ENCODE measurements around the gene HAND1.

The HAND1 gene

DNA sequence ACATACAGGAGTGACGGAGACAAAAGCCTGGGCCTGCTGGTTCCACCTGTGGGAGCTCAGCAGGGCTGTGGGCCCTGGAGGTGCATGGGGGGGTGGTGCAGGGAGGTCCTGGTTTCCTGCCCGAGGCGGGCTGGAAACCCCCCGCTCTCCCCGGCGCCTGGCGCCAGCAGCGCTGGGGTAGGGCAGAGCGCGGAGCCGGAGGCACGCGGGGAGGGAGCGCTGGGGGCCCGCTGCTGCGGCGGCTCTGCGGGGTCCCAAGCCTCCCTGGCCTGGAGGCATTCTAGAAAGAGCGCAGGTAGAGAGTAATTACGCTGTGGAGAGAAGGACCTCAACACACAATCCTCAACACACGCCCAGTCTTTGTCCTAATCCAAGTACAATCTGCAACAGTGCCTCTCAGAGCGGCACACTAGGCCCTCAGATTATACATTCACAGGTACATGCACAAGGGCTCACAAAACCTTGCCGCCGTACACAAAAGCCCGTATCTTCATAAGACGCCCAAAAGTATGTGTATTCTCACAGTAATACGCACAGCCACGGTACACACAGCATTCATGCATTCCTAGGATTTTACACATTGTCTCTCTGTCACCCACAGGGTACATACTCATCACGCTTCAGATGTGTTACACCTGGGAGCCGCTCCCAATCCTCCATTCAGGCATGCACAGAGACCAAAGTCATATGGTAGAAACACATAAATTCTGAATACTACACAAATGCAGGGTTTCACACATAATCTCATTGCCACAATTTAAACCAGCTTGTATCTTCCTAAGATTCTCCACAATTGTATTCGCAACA lies 2.1 kb upstream of the HAND1 start:
- no peak for DNase-seq (ENCODE audit: low read depth, low spot score)

DNA sequence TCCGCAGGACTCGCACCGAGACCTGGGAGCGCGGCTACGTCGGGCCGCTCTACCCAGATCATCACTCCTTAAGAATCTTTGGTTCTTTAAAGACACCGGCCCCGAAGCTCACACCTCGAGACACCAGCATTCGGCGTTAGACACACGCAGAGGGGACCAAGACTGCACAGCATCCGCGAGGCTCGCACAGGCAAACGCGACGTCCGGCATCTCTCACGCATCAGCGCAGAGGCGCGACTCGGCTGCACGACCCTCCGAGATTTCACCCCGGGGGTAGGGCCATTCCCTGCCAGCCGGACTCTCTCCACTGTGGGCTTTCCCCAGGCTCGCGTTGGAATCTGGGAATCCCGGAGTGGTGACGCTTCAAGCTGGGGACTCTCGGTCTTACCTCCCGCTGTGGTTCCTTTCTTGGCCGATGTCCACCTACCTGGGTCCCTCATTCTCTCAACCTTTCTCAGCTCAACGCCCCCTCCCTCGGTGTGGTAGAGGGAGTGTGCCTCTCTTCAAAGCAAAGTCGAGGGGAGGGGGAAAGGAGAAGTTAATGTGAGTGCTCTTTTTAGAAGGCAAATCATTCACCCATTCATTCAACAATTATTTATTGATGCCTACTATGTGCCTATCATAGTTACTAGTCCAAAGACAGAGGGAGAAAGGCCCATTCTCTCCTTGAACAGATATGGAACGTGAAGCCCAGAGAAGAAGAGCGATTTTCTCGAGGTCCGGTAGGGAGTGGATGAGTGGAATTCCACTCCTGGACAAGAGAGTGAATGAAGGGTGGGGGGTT lies 1.3 kb upstream of the HAND1 start:
- H3K27ac ChIP-seq = no peak overlapping the region
- DNase-seq (ENCODE audit: low read depth, low spot score) = no peak

More for the DNA sequence above, 2.1 kb upstream of the HAND1 start:
- H3K27ac ChIP-seq = no peak overlapping the region

DNA sequence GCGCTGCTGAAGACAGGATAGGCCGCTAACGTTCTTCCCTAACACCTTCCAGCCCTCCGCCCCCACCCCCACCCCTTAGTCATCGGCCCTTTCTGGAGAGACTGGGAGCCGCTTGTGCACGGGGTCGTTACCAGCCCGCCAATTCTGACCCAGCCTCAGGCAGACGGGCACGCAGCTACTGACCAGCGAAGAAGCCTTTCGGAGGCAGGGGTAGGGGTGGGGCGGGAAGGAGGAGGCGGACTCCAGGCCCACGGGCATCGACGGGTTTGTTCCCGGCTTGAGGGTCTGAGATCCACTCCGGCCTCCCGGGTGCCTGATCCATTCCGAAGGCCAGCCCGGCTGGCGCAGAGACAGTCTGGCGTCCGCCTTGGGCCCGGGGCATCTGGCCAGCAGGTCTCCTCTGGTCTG lies 729 bp upstream of the HAND1 start:
- H3K27ac ChIP-seq = no peak overlapping the region
- DNase-seq (ENCODE audit: low read depth, low spot score) = no peak

DNA sequence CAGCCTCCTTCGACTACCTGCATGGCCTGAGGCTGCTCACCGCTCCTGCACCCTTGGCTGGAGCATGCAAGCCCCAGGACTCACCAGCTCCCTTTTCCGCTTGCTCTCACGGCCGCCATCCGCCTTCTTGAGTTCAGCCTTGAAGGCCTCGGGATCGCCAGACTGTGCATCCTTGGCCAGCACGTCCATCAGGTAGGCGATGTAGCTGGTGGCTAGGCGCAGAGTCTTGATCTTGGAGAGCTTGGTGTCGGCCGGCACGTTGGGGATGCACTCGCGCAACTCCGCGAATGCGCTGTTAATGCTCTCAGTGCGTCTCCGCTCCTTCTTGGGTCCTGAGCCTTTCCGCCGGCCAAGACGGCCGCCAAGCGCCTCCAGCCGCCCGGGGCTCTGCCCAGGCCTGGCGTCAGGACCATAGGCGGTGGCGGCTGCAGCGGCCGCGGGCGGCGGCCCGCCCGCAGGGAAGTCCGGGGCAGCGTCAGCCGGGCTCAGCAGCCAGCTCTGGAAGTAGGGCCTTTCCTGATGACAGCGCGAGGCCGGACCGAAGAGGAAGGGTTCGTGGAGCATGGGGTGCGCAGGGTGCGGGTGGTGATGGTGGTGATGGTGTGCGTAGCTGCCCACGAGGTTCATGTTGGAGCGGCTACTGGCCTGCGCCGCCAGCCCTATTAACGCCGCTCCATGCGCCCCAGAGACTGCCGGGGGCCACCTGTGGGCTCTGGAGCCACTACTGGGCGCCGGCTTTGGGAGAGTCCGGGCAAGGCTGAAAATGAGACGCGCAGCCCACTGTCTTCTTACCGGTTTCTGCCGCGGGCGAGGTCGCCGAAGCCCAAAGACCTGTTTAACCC lies 424 bp downstream of the HAND1 start:
- DNase-seq (ENCODE audit: low read depth, low spot score) = no peak
- H3K27ac ChIP-seq = no peak overlapping the region

DNA sequence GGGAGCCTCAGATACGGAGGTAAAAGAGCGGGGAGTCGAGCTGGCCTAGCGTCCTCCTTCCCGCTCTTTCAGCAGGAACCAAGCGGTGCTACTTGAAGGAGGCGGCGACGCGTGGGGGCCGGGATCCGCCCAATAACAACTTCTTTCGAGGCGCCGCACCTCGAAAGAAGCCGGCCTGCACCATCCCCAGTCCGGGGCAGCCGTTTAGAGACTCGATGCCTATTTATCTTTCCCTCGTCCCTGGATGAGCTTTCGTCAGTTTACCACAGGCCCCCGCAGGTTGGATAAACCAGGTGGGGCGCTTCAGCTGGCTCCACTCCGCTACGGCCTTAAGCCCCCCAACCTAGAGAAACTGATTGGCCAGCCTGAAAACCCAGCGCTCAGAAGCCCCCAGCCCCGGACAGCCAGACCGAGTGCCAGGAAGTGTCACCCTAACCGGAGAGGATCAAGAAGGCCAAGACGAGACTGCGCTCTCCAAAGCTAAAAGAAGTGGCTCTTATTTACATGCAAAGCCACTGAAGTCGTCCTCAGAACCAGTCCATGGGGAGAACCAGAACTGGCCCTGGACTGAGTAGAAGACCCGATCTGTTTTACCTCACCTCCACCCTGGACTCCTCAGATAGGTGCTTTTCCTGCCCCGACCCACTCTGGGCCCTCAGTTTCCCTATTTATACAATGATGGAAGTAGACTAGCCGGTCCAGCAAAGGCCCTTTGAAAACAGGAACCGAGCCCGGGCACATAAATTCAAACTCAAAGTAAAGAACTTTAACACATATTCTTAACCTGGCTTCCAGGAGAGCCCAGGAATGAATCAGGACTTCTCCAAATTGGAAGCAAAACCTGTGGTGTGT lies 1.4 kb downstream of the HAND1 start:
- no peak overlapping the region for H3K27ac ChIP-seq
- no peak for DNase-seq (ENCODE audit: low read depth, low spot score)

DNA sequence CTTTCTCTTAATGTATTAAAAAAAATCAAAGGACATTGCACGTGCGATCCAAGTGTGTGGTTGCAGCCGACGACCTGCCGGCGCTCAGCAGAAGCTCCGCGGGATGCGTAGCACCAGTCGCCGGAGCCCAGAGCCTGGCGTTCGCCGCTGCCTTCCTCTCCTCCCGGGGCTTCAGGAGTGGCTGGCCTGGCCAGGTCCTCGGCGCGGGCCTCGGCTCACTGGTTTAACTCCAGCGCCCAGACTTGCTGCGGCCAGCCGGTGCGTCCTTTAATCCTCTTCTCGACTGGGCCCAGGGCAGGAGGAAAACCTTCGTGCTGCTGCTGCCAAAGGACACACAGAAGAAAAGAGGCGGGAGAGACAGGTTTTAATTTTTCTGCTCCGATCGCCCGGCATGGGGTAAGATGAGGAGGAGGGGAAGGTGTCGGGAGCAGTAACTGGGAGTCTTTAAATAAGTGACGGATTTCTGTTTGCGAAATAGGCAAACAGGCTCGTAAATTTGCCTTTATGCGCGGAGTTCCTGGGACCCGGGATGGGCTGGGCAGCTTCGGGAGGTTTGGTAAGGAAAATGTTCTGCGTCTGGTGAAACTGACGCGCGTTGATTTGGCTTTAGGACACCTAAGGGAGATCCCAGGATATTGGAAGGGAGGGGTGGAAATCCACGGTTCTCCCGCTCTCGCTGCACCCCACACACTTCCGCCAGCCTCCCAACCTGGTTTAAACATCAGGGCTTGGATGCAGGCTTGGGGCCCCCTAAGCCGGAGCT lies 2.3 kb downstream of the HAND1 start:
- DNase-seq (ENCODE audit: low read depth, low spot score) = no peak
- H3K27ac ChIP-seq = no peak overlapping the region

DNA sequence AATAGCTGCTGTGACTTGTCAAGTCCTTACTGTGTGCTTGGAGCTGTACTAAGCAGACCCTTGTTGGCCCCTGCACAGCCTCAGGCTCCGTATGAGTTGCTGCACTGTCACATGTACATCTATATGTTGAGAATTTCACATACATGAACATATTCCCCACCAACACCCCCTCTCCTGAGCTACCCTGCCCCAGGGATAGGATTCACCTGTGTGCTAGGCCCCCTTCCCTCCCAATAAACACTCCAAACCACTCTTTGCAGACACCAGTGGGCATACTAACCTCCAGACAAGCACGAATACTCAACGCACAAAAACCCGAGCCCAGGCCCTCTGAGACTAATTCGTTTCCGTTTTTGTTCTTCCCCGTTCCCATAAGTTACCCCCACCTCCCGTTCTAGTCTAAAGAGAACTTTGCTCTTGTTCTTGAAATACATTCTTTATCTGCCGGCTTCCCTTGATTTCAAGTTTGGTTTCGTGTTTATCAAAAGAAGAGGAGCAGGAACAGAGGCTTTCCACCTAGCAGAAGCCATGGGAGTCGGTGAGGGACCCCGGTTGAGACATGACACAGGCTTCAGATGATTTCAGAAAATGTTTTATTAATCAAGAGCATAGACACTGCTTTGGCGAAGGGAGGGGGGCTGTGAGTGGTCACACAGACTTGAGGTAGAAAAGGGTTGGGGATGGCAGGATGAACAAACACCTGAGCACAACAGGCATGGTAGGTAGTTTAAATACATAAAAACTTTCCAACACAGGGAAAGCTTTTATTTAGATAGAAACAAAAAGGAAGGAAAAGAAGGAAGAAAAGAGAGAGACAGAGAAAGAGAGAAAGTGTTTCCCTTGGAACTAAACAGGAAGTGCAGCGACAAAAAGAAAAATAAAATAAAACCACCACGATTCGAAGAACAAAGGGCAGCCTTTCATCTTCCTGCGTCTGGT lies 3.4 kb downstream of the HAND1 start:
- H3K27ac ChIP-seq = no peak overlapping the region
- DNase-seq (ENCODE audit: low read depth, low spot score) = no peak

DNA sequence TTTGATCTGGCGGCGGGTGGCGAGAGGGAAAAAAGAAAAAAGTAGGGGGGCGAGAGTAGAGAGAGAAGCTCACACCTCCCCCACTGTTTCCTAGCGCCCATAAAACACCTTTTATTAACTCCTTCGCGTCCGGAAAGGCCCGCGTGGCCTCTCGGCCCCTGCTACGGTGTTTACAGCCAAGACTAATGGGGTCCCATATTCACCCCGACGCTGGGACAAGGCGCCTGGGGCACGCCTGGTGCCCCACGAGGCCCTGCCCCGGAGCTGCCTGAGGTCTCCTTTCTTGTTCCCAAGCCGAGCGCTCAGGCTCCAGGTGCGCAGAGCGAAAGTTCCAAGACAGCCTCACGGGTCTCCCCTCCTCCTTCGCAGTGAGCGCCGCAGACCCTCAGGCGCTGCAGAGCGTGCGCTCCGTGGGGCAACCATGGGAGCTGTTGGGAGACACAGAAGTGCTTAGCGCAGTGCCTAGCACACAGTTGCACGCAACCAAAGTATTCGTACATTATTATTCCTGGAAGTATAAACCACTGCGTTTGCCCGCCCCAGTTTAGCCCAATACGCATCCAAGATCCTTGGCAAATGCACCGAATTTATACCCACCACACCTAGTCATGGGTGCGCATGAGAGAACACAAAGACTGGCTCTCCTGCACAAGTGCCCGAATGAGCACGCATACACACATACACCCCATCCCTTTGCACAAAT lies 4.3 kb downstream of the HAND1 start:
- no peak for DNase-seq (ENCODE audit: low read depth, low spot score)
- no peak overlapping the region for H3K27ac ChIP-seq

DNA sequence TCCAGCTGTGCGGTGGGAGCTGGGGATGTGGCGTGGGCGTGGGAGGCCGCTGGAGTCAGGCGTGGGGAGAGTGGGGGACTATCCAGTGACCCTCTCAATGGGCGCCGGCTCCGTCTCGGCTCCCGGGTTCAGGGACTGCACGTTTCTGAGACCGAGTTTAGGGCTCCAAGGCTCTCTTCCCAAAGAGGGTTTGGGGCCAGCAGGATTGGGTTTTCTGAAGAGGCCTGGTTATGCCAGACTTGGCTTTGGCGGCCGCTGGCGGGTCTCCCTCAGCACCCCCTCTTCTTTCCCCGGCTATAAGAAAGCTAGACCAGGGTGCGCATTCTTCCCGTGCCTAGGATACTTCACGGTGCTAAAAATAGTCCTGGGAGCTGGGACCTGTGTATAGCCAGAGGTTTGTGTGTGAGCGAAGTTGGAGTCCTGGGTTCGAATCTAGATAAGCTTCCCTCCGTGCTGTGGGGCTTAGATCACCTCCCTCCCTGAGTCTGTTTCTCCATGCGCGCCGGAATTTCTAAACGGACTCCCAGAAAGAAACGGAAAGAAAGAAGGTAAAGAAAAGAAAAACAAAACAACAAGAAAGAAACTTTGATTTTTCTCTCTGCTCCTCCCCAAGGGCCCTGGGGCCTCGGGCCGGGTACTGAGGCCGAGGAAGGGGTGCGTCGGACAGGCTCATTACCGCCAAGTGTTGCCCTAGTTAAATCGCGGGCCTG lies 5.0 kb downstream of the HAND1 start:
- DNase-seq (ENCODE audit: low read depth, low spot score) = no peak
- no peak overlapping the region for H3K27ac ChIP-seq

DNA sequence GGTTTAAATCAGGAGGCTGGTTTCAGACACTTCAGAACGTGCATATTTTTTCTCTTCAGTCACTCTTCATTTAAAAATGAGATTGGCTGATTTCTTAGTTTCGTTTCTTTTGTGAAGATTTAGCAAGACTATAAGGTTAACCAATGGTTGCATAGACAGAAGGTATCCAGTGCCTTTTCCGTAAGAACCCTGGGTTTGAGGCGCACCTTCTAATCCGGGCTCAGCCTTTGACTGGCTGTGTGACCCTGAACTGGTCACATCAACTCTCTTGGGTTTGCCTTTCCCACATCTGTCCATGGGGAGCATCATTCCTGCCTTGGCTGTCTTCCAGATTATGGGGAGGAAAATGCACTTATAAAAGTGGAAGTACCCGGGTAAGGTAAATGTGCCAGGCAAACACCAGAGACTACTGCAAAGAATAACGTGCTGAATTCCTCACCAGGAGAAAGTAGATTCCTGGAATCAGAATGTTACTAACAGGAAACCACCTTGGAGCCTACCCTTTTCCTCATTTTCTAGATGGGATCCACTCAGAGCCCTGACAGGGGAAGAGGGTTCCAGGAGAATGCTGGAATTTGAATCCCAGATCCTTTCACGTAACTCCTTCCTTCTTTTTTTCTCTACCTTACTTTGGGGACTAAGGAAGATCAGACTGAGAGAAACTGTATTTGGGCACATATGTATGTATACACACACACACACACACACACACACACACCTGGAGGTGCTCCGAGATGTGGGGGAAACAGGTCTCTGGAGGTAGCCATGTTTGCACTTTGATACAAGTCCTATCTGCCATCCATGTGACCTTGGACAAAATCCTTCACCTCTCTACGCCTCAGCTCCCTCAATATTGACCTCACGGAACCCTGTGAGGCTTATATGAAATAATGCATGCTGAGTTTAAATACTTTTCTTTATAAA lies 6.8 kb downstream of the HAND1 start:
- no peak overlapping the region for H3K27ac ChIP-seq
- DNase-seq (ENCODE audit: low read depth, low spot score) = no peak

DNA sequence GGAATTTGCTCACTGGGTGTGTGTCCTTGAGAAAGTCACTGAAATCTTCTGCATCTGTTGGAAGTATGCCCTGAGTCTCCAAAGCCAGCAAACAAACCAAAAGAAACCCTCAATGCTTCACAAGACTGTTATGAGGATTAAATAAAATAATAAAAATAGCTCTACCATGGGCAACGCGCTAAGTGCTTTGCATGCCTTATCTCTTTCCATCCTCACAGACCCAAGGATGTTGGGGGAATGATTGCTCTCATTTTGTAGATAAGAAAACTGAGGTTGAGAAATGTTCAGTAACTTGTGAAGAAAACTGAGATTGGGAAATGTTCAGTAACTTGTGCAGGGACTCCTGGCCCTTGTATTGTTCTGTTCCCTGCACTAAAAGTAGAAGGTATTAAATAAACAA lies 7.9 kb downstream of the HAND1 start:
- H3K27ac ChIP-seq = no peak overlapping the region
- DNase-seq (ENCODE audit: low read depth, low spot score) = no peak

DNA sequence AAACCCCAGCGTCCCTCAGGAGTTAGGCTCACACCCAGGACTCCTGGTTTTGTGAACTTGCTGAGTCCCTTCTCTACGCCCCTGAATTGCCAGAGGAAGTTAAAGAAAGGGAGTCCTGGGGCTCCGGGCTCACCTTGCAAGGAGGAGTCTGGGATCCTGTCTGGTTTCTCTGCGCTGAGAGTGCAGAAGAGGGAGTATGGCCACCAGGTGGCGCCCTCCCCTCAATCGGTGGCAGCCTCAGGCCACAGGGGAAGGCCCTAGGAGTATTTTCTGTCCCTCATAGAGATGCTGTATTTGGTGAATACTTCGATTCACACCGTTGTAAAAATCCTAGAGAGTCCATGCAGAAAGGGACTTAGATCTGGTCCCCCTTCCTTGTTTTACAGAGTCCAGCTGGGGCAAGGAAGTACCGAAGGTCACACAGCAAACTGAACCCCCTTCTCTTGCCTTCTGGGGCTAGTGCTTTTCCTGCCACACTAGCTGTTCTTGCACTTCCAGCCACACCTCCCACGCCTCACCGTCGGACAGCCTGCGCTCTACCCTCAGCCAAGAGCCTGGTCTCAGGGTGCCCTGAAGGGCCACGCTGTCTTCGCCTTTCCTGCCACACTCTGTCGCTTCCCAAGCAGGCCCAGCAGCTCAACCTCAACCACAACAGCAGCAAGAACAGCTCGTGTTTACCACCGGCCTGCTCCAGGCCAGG lies 10.2 kb downstream of the HAND1 start:
- DNase-seq (ENCODE audit: low read depth, low spot score) = no peak
- H3K27ac ChIP-seq = no peak overlapping the region

DNA sequence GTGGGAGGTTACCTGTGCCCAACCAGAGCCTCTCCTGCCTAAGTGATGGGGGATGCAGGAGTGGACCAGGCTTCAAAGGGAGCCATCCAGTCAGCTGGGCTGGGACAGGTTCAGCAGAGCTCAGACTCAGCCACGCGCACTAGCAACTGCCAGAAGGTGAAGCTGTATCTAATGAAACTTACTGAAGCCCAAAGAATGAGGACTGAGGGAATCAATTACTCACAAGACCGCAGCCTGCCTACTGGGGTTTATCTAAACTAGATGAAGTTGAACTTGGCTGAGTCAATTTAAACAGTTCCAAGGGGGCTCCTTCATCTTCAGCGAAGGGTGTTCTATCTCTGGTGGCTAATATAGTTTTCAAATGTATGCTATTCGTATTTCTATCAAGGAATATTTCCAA lies 11.4 kb downstream of the HAND1 start:
- no peak overlapping the region for H3K27ac ChIP-seq
- DNase-seq (ENCODE audit: low read depth, low spot score) = no peak

DNA sequence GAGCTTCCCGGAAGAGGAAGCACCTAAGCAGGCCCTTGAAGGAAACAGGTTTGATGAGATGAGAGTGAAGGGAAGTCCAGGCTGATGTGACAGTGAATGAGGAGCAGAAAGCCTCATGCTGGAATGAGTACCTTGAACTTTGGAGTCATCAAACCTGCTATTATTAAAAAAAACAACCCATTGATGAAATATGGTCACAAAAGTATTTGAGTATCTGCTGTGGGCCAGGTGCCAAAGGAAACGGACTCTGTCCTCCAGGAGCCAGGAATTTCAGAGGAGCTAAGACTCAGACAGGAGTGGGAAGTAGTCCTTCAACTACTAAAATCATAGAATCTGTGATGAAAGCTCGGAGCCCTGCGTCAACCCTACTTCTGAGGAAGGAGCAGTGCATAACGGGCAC lies 11.9 kb downstream of the HAND1 start:
- H3K27ac ChIP-seq = no peak overlapping the region
- no peak for DNase-seq (ENCODE audit: low read depth, low spot score)

DNA sequence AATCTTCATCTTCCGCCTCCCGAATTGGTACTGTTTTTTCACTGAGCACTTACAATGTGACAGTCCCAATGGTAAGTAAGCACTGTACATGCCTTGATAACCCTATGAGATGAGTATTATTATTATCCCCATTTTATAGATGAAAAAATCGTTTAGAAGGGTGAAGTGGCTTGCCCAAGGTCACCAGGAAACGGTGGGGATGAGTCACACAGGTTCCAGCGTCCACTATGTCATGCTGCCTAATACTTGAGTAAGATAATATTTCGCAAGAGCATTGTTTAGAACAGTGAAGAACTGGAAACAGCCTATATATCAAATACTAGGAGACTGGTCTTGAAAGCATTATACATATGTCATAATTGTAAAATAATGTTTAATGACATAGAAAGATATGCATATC lies 12.9 kb downstream of the HAND1 start:
- DNase-seq (ENCODE audit: low read depth, low spot score) = peak; percentile 51
- H3K27ac ChIP-seq = no peak overlapping the region
